ENCODE measurements around the gene PACSIN1. TPM values are rescaled to one million over a fixed set of nuclear protein-coding genes. Genes with fewer than 3 reads are reported as not detected.

The PACSIN1 gene
- total and polyA plus RNA-seq, 8 donors: 0.09 to 0.51 (median 0.25) TPM; not detected in 1

DNA sequence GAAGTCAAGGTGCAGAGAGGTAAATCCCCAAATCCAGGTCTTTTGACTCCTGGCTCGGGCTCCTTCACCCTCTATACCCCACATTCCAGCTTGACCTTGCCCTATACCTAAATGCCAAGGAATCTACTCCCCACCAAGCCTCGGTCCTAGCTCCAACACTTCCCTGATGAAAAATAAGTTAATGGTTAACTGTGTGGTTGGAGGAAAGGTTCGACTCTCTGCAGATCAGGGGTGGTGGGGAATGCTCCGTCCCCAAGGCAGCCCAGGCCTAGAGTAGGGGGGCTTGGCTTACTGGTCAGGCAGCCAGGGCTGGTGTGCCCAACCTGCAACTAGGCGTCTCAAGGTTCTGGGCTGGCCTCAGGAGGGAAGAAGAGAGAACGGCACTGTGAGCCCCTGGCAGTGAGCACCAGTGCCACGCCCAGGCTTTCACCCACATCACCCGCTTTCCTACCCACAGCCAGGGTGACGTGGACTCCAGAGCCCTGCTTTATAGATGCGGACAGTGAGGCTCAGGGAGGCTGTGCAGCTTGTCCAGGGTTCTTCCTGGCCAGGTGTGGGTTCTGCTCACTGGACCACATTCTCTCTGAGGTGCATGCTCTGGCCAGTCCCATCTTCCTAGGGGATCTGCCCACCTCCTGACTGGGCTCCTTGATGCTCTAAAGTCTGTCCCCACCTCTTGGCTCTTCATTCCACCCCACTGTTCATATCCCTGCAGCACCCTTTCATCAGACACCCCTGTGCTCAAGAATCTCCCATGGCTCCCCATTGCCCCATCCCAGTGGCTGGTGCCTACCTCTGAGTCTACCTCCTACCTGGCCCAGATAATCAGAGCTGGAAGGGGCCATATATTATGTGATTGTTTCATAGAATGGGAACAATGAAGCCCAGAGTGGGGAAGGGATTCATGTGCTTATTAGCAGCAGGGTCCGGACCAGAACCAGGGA lies 82.1 kb downstream of the PACSIN1 start:
- no peaks in the 10 kb centered on the region for H3K27me3 ChIP-seq
- intact Hi-C loops (cut with DNase I): no loop called here
- H3K9me3 ChIP-seq: no peaks in the 10 kb centered on the region
- no peak overlapping the region for H3K27ac ChIP-seq
- DNase-seq (no peak), ATAC-seq (peak; percentile 16)
- H3K36me3 ChIP-seq: no peaks in the 10 kb centered on the region
- TF ChIP-seq, protein P1, sequence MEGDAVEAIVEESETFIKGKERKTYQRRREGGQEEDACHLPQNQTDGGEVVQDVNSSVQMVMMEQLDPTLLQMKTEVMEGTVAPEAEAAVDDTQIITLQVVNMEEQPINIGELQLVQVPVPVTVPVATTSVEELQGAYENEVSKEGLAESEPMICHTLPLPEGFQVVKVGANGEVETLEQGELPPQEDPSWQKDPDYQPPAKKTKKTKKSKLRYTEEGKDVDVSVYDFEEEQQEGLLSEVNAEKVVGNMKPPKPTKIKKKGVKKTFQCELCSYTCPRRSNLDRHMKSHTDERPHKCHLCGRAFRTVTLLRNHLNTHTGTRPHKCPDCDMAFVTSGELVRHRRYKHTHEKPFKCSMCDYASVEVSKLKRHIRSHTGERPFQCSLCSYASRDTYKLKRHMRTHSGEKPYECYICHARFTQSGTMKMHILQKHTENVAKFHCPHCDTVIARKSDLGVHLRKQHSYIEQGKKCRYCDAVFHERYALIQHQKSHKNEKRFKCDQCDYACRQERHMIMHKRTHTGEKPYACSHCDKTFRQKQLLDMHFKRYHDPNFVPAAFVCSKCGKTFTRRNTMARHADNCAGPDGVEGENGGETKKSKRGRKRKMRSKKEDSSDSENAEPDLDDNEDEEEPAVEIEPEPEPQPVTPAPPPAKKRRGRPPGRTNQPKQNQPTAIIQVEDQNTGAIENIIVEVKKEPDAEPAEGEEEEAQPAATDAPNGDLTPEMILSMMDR (IDR thresholded peaks at IDR 0.05): no peak
- H3K4me1 ChIP-seq: peaks cover 7% of the 10 kb centered on the region in 2 donors
- no peak overlapping the region for H3K4me3 ChIP-seq

DNA sequence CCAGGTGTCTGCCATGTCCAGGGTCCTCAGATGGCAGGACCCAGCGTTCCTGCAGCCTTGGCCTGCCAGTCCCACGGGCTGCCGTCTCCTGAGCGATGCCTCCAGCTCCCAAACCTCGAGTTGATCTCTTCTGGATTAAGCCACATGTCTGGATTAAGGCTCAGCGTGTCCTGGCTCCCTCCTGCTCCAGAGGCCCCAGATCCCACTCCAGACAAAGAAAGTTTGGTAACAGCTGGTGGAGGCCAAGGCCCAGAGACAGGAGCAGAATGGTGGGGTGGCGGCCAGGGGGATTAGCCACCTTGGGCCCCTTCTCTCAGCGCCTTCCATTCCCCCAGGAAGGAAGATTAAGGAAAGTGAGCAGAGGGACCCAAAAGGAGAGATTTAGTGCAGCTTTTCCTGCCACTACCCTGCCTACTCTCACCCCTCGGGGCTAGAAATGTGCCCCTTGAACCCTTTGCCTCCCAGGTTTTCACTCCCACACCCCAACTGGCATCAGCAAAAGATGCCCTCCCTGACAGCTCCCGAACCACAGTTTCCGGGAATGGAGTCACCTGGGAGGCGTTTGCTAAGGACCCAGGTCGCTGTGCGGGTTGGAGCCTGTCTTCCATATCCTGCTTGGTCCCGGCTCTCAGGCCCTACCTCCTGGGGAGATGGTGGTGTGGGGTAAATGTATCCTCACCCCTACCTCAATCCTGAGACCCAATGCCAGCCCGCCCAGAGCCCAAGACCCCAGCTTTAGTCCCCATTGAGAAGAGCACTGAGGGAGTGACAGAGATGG lies 83.3 kb downstream of the PACSIN1 start:
- intact Hi-C loops (cut with DNase I): no loop called here
- no peaks in the 10 kb centered on the region for H3K36me3 ChIP-seq

DNA sequence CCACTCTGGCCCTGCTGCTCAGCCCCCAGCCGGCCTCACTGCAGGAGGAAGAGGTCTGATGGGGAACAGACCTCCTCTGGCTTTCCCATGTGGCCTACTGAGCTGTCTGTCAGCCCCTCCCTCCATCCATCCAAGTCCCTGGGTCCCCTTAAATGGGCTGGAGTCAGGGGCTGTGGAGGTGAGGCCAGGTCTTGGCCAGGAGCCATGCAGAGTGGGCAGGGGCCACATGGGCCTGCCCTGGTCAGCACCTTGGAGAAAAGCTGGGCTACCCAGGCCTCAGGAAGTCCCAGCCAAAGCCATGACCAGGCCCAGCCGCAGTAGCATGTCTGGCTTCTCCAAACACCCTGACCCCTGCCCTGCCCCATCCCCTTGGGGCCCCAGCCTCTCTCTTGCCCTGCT lies 83.9 kb downstream of the PACSIN1 start:
- ATAC-seq (no peak), DNase-seq (no peak)
- intact Hi-C loops (cut with DNase I): no loop called here
- H3K27ac ChIP-seq: no peak overlapping the region
- H3K9me3 ChIP-seq: no peaks in the 10 kb centered on the region
- H3K36me3 ChIP-seq: no peaks in the 10 kb centered on the region
- no peaks in the 10 kb centered on the region for H3K27me3 ChIP-seq
- TF ChIP-seq, protein P1 (IDR thresholded peaks at IDR 0.05): no peak
- H3K4me1 ChIP-seq: peaks cover 7% of the 10 kb centered on the region in 2 donors
- H3K4me3 ChIP-seq: no peak overlapping the region

More for the DNA sequence above, 83.3 kb downstream of the PACSIN1 start:
- no peak for ATAC-seq
- H3K9me3 ChIP-seq: no peaks in the 10 kb centered on the region
- peaks cover 7% of the 10 kb centered on the region in 2 donors for H3K4me1 ChIP-seq
- H3K27ac ChIP-seq: no peak overlapping the region
- TF ChIP-seq, protein P1 (IDR thresholded peaks at IDR 0.05): no peak
- DNase-seq: no peak
- no peak overlapping the region for H3K4me3 ChIP-seq
- no peaks in the 10 kb centered on the region for H3K27me3 ChIP-seq

DNA sequence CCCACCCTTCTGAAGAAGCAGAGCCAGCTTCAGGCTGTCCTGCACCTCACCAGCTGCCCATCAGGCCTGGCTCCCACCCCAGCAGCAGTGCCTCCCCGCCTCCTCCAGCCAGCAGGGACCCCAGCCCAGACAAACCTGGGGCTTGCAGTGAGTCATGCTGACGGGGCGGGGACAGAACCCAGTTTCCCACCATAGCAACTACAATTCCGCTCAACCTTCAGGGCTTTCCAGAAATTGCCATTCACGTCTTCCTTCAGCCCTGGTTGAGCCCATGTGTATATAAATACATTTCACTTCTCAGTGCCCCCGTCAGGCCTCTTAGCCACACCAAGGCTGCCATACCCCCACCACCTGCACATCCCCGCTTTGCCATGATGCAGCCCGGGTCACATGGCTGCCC lies 85.8 kb downstream of the PACSIN1 start:
- ATAC-seq: no peak
- intact Hi-C loops (cut with DNase I): no loop called here
- Histone ChIP-seq H3K4me3 (no peak overlapping the region), H3K4me1 (peaks cover 0 to 7% of the 10 kb centered on the region in 2 donors), H3K9me3 (no peaks in the 10 kb centered on the region), H3K27ac (no peak overlapping the region), H3K36me3 (no peaks in the 10 kb centered on the region), H3K27me3 (no peaks in the 10 kb centered on the region)
- DNase-seq: no peak
- TF ChIP-seq, protein P1 (IDR thresholded peaks at IDR 0.05): no peak

DNA sequence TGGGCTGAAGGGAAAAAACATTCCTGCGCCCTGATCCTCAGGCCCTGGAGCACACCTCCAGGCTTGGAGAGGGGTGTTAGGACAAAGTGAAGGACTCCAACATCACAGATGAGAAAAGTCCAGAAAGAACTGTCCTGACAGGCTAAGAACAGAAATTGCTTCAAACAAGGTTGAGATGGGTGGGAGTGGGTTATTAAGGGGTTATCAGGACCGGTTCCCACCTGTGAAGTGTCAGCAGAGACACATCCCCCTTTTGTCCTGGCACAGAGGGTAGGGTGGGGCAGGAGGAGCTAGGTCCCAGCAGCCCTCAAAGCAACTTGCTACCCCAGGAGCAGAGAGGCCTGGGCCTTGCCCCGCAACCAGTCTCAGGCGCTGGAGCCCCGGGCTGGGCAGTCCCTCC lies 86.7 kb downstream of the PACSIN1 start:
- ATAC-seq (no peak), DNase-seq (no peak)
- H3K4me3 ChIP-seq: no peak overlapping the region
- TF ChIP-seq, protein P1 (IDR thresholded peaks at IDR 0.05): no peak
- H3K4me1 ChIP-seq: no peaks in the 10 kb centered on the region
- no peaks in the 10 kb centered on the region for H3K27me3 ChIP-seq
- intact Hi-C loops (cut with DNase I): no loop called here
- no peaks in the 10 kb centered on the region for H3K36me3 ChIP-seq
- no peak overlapping the region for H3K27ac ChIP-seq
- no peaks in the 10 kb centered on the region for H3K9me3 ChIP-seq

All from left lung (tissue), 10 donors.